Left lung (tissue), 10 donors: Measurements from ENCODE around the gene CYB5D1. TPM values are rescaled to one million over a fixed set of nuclear protein-coding genes. Genes with fewer than 3 reads are reported as not detected.

ENCODE experiments used
- ATAC-seq: fragments of 200-7000 bp; cut with Tn5 transposase; one replicate; pipeline ENCODE4 v1.9.1; 2020; ENCODE audit warnings: moderate library complexity
- DNase-seq, 4 donors: peaks; one replicate each; pipeline ENCODE4 v3.0.0-alpha.2; 2013 to 2020
- H3K27ac ChIP-seq, 2 donors: fragments of 200-600 bp; sonication (generic) in 1 of 2; one replicate each; pipeline versions ENCODE4 v1.5.0 to v1.8.0; 2020 to 2021
- H3K27me3 ChIP-seq, 2 donors: fragments of 200-600 bp; sonication (generic) in 1 of 2; one replicate each; pipeline versions ENCODE4 v1.5.0 to v1.8.0; 2020 to 2021
- H3K36me3 ChIP-seq, 2 donors: fragments of 200-600 bp; sonication (generic) in 1 of 2; one replicate each; pipeline versions ENCODE4 v1.5.0 to v1.8.0; 2020 to 2021
- H3K4me1 ChIP-seq, 2 donors: fragments of 200-600 bp; one replicate each; pipeline ENCODE4 v1.8.0; 2021
- H3K4me3 ChIP-seq, 2 donors: fragments of 200-600 bp; sonication (generic) in 1 of 2; one replicate each; pipeline versions ENCODE4 v1.5.0 to v1.8.0; 2020 to 2021; ENCODE audit warnings: mild to moderate bottlenecking in 1 of 2
- H3K9me3 ChIP-seq, 2 donors: fragments of 200-600 bp; sonication (generic) in 1 of 2; one replicate each; pipeline versions ENCODE4 v1.5.0 to v1.8.0; 2020 to 2021
- CTCF ChIP-seq, 2 donors: fragments of 200-600 bp; sonication (generic) in 1 of 2; IDR thresholded peaks; one replicate each; pipeline versions ENCODE4 v1.5.0 to v1.8.0; 2021; ENCODE audit warnings: antibody characterized with exemption in 2 of 2
- intact Hi-C, 2 donors: fragments of 100-400 bp; cut with DNase I; formaldehyde crosslinking; loops; one replicate each; pipeline versions ENCODE4 v1.11.2 to v1.14.2; 2022
- polyA plus RNA-seq, 6 donors: library from polyadenylated mRNA; unstranded; fragments of 120-200 nt; gene quantifications; one replicate each; pipeline ENCODE4 v1.2.1, GENCODE V29; 2013; ENCODE audit not compliant: insufficient read length in 6 of 6
- total RNA-seq, 2 donors: library from RNA; stranded (reverse); fragmentation: NEBNext Ultra II Directional; extraction: Animal tissue kit (Norgen Biotek cat#: 25700); gene quantifications; one replicate each; pipeline ENCODE4 v1.2.1, GENCODE V29; 2021
- donor health status: DM: no; HTN: yes; CAD: no.
- donor health status: DM: no; HTN: no; CAD: no.

The CYB5D1 gene
- total and polyA plus RNA-seq, 8 donors = 9.8 to 25.8 (median 19.2) TPM

- H3K36me3 ChIP-seq = no peaks in the 10 kb centered on the region
- intact Hi-C loops = no loop called here
These were observed 23.8 kb upstream of the CYB5D1 start, which contains the start of gene KDM6B for GRCh38 chr17:7833795-7834541. KDM6B (plus strand) TSS chr17:7834217; CDS start chr17:7845555, 11,338 bp downstream.

GRCh38 chr17:7834542-7834956 is 23.3 kb upstream of the CYB5D1 start:
- Histone ChIP-seq H3K27me3 (no peaks in the 10 kb centered on the region), H3K27ac (peak overlapping the region; percentile 98), H3K4me1 (peaks cover 20 to 44% of the 10 kb centered on the region in 2 donors), H3K9me3 (no peaks in the 10 kb centered on the region), H3K4me3 (peak overlapping the region; percentile 82 to 83), H3K36me3 (no peaks in the 10 kb centered on the region)
- intact Hi-C loops = no loop called here
- DNase-seq = peak in 3 of 4 donors; percentile 46 to 94 (median 85)
- TF ChIP-seq CTCF (IDR thresholded peaks at IDR 0.05) = no peak
- ATAC-seq = peak; percentile 43

More at GRCh38 chr17:7833795-7834541, 23.8 kb upstream of the CYB5D1 start, which contains the start of gene KDM6B:
- Histone ChIP-seq H3K9me3 (no peaks in the 10 kb centered on the region), H3K27me3 (no peaks in the 10 kb centered on the region), H3K4me1 (peaks cover 14 to 38% of the 10 kb centered on the region in 2 donors), H3K27ac (peak within 1 kb of the TSS; percentile 98), H3K4me3 (peak within 1 kb of the TSS; percentile 82 to 83)
- ATAC-seq (peak; percentile 73), DNase-seq (peak; percentile 92 to 98 (median 96))
- peak in 1 of 2 donors; percentile 8 for TF ChIP-seq CTCF (IDR thresholded peaks at IDR 0.05)

- H3K36me3 ChIP-seq = no peaks in the 10 kb centered on the region
- no peaks in the 10 kb centered on the region for H3K27me3 ChIP-seq
- H3K4me1 ChIP-seq = peaks cover 23 to 50% of the 10 kb centered on the region in 2 donors
- peak; percentile 96 to 100 (median 98) for DNase-seq
- intact Hi-C loops = no loop called here
- peak overlapping the region; percentile 82 to 83 for H3K4me3 ChIP-seq
- H3K9me3 ChIP-seq = no peaks in the 10 kb centered on the region
- peak; percentile 59 to 66 for TF ChIP-seq CTCF (IDR thresholded peaks at IDR 0.05)
- peak overlapping the region; percentile 98 for H3K27ac ChIP-seq
- ATAC-seq = peak; percentile 72
These were observed 22.6 kb upstream of the CYB5D1 start for GRCh38 chr17:7834957-7835813.

- TF ChIP-seq CTCF (IDR thresholded peaks at IDR 0.05) = no peak
- Histone ChIP-seq H3K9me3 (no peaks in the 10 kb centered on the region), H3K27ac (peak overlapping the region; percentile 98), H3K36me3 (no peaks in the 10 kb centered on the region), H3K4me3 (peak overlapping the region; percentile 82 to 83), H3K27me3 (no peaks in the 10 kb centered on the region), H3K4me1 (peaks cover 26 to 59% of the 10 kb centered on the region in 2 donors)
- DNase-seq = peak; percentile 68 to 92 (median 76)
- intact Hi-C loops = no loop called here
- peak; percentile 38 for ATAC-seq
These were observed 21.8 kb upstream of the CYB5D1 start for GRCh38 chr17:7835814-7836595.
